ENCODE measurements around the gene VEGFA.

The VEGFA gene

GRCh38 chr6:43826730-43827129, 56.7 kb downstream of the VEGFA start:
- no peak for DNase-seq

- DNase-seq: no peak
These were observed 57.9 kb downstream of the VEGFA start for GRCh38 chr6:43827898-43828297.

GRCh38 chr6:43828711-43829110, 58.7 kb downstream of the VEGFA start:
- DNase-seq: no peak

GRCh38 chr6:43829470-43829869, 59.5 kb downstream of the VEGFA start:
- no peak for DNase-seq

- no peak for DNase-seq
These were observed 60.8 kb downstream of the VEGFA start for GRCh38 chr6:43830775-43831174.

GRCh38 chr6:43831191-43831590, 61.2 kb downstream of the VEGFA start:
- DNase-seq: no peak

- DNase-seq: no peak
These were observed 63.4 kb downstream of the VEGFA start for GRCh38 chr6:43833223-43833995.

GRCh38 chr6:43833996-43834390, 64.0 kb downstream of the VEGFA start:
- DNase-seq: no peak

GRCh38 chr6:43834528-43835155, 64.6 kb downstream of the VEGFA start:
- DNase-seq: no peak

GRCh38 chr6:43835872-43836419, 65.9 kb downstream of the VEGFA start:
- DNase-seq: no peak
